H1 (cell line): ENCODE data around the gene VPS13D. TPM values are rescaled to one million over a fixed set of nuclear protein-coding genes. Genes with fewer than 3 reads are reported as not detected.
A peak's percentile ranks its signal among the peaks of the same experiment; 100 is the strongest.

Experiments
- CTCF ChIA-PET: fragments of 300-600 bp; sonication (Branson Sonifier 250); formaldehyde crosslinking; loops from one replicate; lab custom pipeline; 2021; ENCODE audit not compliant: partially characterized antibody; lab: Charles Lee
- POLR2A ChIA-PET: fragments of 300-600 bp; sonication (Branson Sonifier 250); formaldehyde crosslinking; loops from one replicate; lab custom pipeline; 2021; ENCODE audit warnings: inconsistent platforms; ENCODE audit not compliant: partially characterized antibody; lab: Charles Lee
- DNase-seq, 2 experiments: peaks; one replicate each; pipeline versions ENCODE4 v3.0.0 to v3.0.0-alpha.2; 2010 to 2022; ENCODE audit warnings: low spot score in 2 of 2, low read depth in 1 of 2, mixed read lengths in 1 of 2
- FAIRE-seq: peaks from 2 replicates; lab custom pipeline; 2011; peaks lifted over from hg19 to GRCh38; lab: Jason Lieb, UNC
- H2AFZ ChIP-seq: 2 replicates; pipeline ENCODE4 v1.8.1; 2012; ENCODE audit warnings: low read length, inconsistent platforms
- H2AK5ac ChIP-seq: 2 replicates; pipeline ENCODE4 v1.6.1; 2013; ENCODE audit warnings: low read depth, low read length
- H2BK120ac ChIP-seq: replicated peaks from 2 replicates; pipeline ENCODE3; 2013; ENCODE audit warnings: low read depth, low read length, inconsistent platforms
- H2BK12ac ChIP-seq: 2 replicates; pipeline ENCODE4 v1.6.1; 2013; ENCODE audit warnings: low read depth, low read length
- H2BK15ac ChIP-seq: 2 replicates; pipeline ENCODE4 v1.6.1; 2013; ENCODE audit warnings: low read length
- H2BK20ac ChIP-seq: 2 replicates; pipeline ENCODE4 v1.6.1; 2013; ENCODE audit warnings: low read length
- H2BK5ac ChIP-seq: 2 replicates; pipeline ENCODE4 v1.6.1; 2013; ENCODE audit warnings: low read depth, low read length
- H3K14ac ChIP-seq: 2 replicates; pipeline ENCODE4 v1.6.1; 2013; ENCODE audit warnings: inconsistent platforms; ENCODE audit not compliant: insufficient read length
- H3K18ac ChIP-seq: 2 replicates; pipeline ENCODE4 v1.6.1; 2013; ENCODE audit warnings: low read length; ENCODE audit errors: extremely low read depth
- H3K23ac ChIP-seq: 2 replicates; pipeline ENCODE4 v1.6.1; 2013; ENCODE audit warnings: inconsistent platforms; ENCODE audit not compliant: insufficient read length
- H3K23me2 ChIP-seq: 2 replicates; pipeline ENCODE4 v1.6.1; 2013; ENCODE audit warnings: low read depth, low read length
- H3K27ac ChIP-seq: 2 replicates; pipeline ENCODE4 v1.6.1; 2011; ENCODE audit warnings: low read depth, low read length, inconsistent platforms
- H3K27me3 ChIP-seq, 4 experiments: replicated peaks in 1 of 4; 1 replicate in 1 of 4; 2 replicates in 3 of 4; pipeline versions ENCODE4 v1.6.1 to v1.8.1; 2011 to 2013; ENCODE audit warnings: low read length in 3 of 4, mild to moderate bottlenecking in 3 of 4, inconsistent platforms in 2 of 4, mixed read lengths in 2 of 4, moderate library complexity in 1 of 4; ENCODE audit not compliant: control insufficient read depth in 3 of 4, insufficient read depth in 3 of 4; ENCODE audit errors: extremely low read depth in 1 of 4
- H3K36me3 ChIP-seq, 4 experiments: 2 replicates each; pipeline versions ENCODE4 v1.6.1 to v1.8.1; 2011 to 2013; ENCODE audit warnings: mild to moderate bottlenecking in 4 of 4, low read length in 3 of 4, moderate library complexity in 2 of 4, control low read depth in 1 of 4, inconsistent platforms in 1 of 4; ENCODE audit not compliant: insufficient read depth in 4 of 4, control insufficient read depth in 2 of 4
- H3K4ac ChIP-seq: replicated peaks from 2 replicates; pipeline ENCODE3; 2013; ENCODE audit warnings: low read length, low read depth, mixed read lengths, inconsistent platforms; ENCODE audit not compliant: insufficient read length
- H3K4me1 ChIP-seq, 4 experiments: replicated peaks in 1 of 4; 1 replicate in 1 of 4; 2 replicates in 3 of 4; pipeline versions ENCODE4 v1.6.1 to v1.8.1; 2011 to 2013; ENCODE audit warnings: low read length in 3 of 4, inconsistent platforms in 2 of 4, mixed read lengths in 1 of 4; ENCODE audit not compliant: insufficient read depth in 4 of 4, control insufficient read depth in 3 of 4
- H3K4me2 ChIP-seq, 2 experiments: 2 replicates each; pipeline versions ENCODE4 v1.6.1 to v1.8.1; 2011 to 2013; ENCODE audit warnings: low read depth in 2 of 2, low read length in 2 of 2, control low read depth in 1 of 2, inconsistent platforms in 1 of 2, mild to moderate bottlenecking in 1 of 2; ENCODE audit not compliant: insufficient read depth in 1 of 2
- H3K4me3 ChIP-seq, 4 experiments: fragments of 200-600, 300-600 bp in 1 of 4; sonication (generic), shearing (Covaris generic), sonication (Bioruptor Twin) in 1 of 4; 2 replicates each; pipeline versions ENCODE4 v1.5.1 to v1.8.1; 2011 to 2016; ENCODE audit warnings: low read length in 4 of 4, low read depth in 3 of 4, control low read depth in 2 of 4, inconsistent platforms in 2 of 4, mild to moderate bottlenecking in 2 of 4, mixed read lengths in 1 of 4, moderate library complexity in 1 of 4; ENCODE audit not compliant: insufficient read depth in 2 of 4; ENCODE audit errors: extremely low read depth in 1 of 4
- H3K56ac ChIP-seq: replicated peaks from 2 replicates; pipeline ENCODE3; 2013; ENCODE audit warnings: low read depth, mild to moderate bottlenecking, mixed read lengths, low read length, inconsistent platforms; ENCODE audit not compliant: insufficient read length
- H3K79me1 ChIP-seq: 2 replicates; pipeline ENCODE4 v1.6.1; 2013; ENCODE audit warnings: low read depth, low read length, control low read depth
- H3K79me2 ChIP-seq, 2 experiments: 2 replicates each; pipeline versions ENCODE4 v1.6.1 to v1.8.1; 2012 to 2013; ENCODE audit warnings: low read length in 2 of 2, mild to moderate bottlenecking in 2 of 2, inconsistent platforms in 1 of 2; ENCODE audit not compliant: insufficient read depth in 2 of 2, control insufficient read depth in 1 of 2
- H3K9ac ChIP-seq, 4 experiments: replicated peaks in 1 of 4; 1 replicate in 1 of 4; 2 replicates in 3 of 4; pipeline versions ENCODE4 v1.6.1 to v1.8.1; 2011 to 2013; ENCODE audit warnings: low read depth in 3 of 4, low read length in 3 of 4, control low read depth in 2 of 4, mild to moderate bottlenecking in 2 of 4, moderate library complexity in 2 of 4, inconsistent platforms in 1 of 4; ENCODE audit errors: extremely low read depth in 1 of 4
- H3K9me3 ChIP-seq, 2 experiments: 2 replicates each; pipeline versions ENCODE4 v1.6.1 to v1.8.1; 2012 to 2013; ENCODE audit warnings: mild to moderate bottlenecking in 2 of 2, moderate library complexity in 2 of 2, control low read depth in 1 of 2, inconsistent platforms in 1 of 2, low read depth in 1 of 2, low read length in 1 of 2, mixed read lengths in 1 of 2; ENCODE audit not compliant: insufficient read depth in 2 of 2
- H4K20me1 ChIP-seq, 2 experiments: replicated peaks in 1 of 2; 2 replicates each; pipeline versions ENCODE3 to v1.8.1; 2011 to 2013; ENCODE audit warnings: inconsistent platforms in 2 of 2, low read length in 2 of 2, mild to moderate bottlenecking in 1 of 2; ENCODE audit not compliant: insufficient read depth in 2 of 2, control insufficient read depth in 1 of 2
- H4K5ac ChIP-seq: 2 replicates; pipeline ENCODE4 v1.6.1; 2013; ENCODE audit warnings: low read length, low read depth, mixed read lengths, inconsistent platforms; ENCODE audit not compliant: insufficient read length
- H4K8ac ChIP-seq: 2 replicates; pipeline ENCODE4 v1.8.0; 2013; ENCODE audit warnings: mild to moderate bottlenecking, moderate library complexity, low read length, inconsistent platforms; ENCODE audit not compliant: insufficient read depth; ENCODE audit errors: extremely low read depth
- H4K91ac ChIP-seq: replicated peaks from 2 replicates; pipeline ENCODE3; 2013; ENCODE audit warnings: low read length, mixed read lengths, inconsistent platforms; ENCODE audit not compliant: insufficient read length
- ASH2L ChIP-seq: fragments of 200-600, 300-600 bp; sonication (generic); IDR thresholded peaks from one replicate; pipeline ENCODE4 v1.7.1; 2017; ENCODE audit warnings: low read length
- RNF2 ChIP-seq: fragments of 200-900, 300-1000 bp; sonication (generic); IDR thresholded peaks from 2 replicates; pipeline ENCODE4 v1.7.1; 2016; ENCODE audit warnings: borderline replicate concordance, low read depth, mild to moderate bottlenecking, antibody characterized with exemption, low read length; ENCODE audit not compliant: poor library complexity, severe bottlenecking; ENCODE audit errors: missing control alignments
- SRF ChIP-seq: IDR thresholded peaks from 2 replicates; pipeline ENCODE4 v1.6.1; 2011; ENCODE audit warnings: mild to moderate bottlenecking, low read depth, low read length, moderate library complexity
- SUZ12 ChIP-seq: fragments of 200-600 bp; sonication (generic); IDR thresholded peaks from 2 replicates; pipeline ENCODE4 v1.6.1; 2012; ENCODE audit warnings: mild to moderate bottlenecking, inconsistent platforms, low read length, moderate library complexity, mixed read lengths
- WGBS, 2 experiments: shearing (Covaris generic) in 1 of 2; methylation state at CpG; one replicate each; pipeline versions ENCODE4 v1.1.6 to v1.1.7; 2013 to 2015; ENCODE audit warnings: low lambda C conversion rate in 2 of 2, mixed read lengths in 2 of 2, inconsistent platforms in 1 of 2, low coverage in 1 of 2, missing lambda C conversion rate in 1 of 2; ENCODE audit not compliant: insufficient replicate concordance in 2 of 2, insufficient coverage in 1 of 2, insufficient read length in 1 of 2; ENCODE audit errors: extremely low coverage in 1 of 2, missing lambda C conversion rate in 1 of 2; 5-methylcytosine and 5-hydroxymethylcytosine counted together
- polyA plus RNA-seq, 7 experiments: library from polyadenylated mRNA; depleted of rRNA in 3 of 7; stranded (reverse) in 5 of 7; unstranded in 2 of 7; fragments of >200 nt in 5 of 7; fragments of 200-250 nt in 2 of 7; gene quantifications; 1 replicate in 5 of 7; 2 replicates in 1 of 7; 4 replicates in 1 of 7; pipeline versions ENCODE4 v1.2.1 to v1.2.3, GENCODE V29; 2011 to 2013; ENCODE audit warnings: missing spikeins in 2 of 7, mixed read lengths in 2 of 7
- total RNA-seq: library from RNA; stranded (reverse); fragmentation: NEBNext Ultra II Directional; extraction: Animal tissue kit (Norgen Biotek cat#: 25700); gene quantifications from 2 replicates; pipeline ENCODE4 v1.2.1, GENCODE V29; 2021

Gene VPS13D
- total and polyA plus RNA-seq, 2 of the 8 experiments (the other 6 are each of a cell fraction or from before 2014, with no cell fraction given): 10.9 to 31.2 TPM

- H3K4me1 ChIP-seq: peaks cover 0 to 9% (median 5%) of the 10 kb centered on the region in 4 experiments; a peak in 6 of 7 replicates
- H2BK5ac ChIP-seq: 0 out of 2 replicates have a peak overlapping the region, but pooled peaks have one; percentile 21
- TF ChIP-seq SUZ12: no peak
- no peak for TF ChIP-seq RNF2
- no peak for TF ChIP-seq ASH2L
- no peak for TF ChIP-seq SRF
- peak overlapping the region; percentile 65 for H4K8ac ChIP-seq
- no peaks in the 10 kb centered on the region for H3K79me2 ChIP-seq
- no peak overlapping the region for H3K56ac ChIP-seq
- no peaks in the 10 kb centered on the region; a peak in 1 of 7 replicates for H3K27me3 ChIP-seq
- no peaks in the 10 kb centered on the region for H3K36me3 ChIP-seq
- H3K9ac ChIP-seq: no peak overlapping the region
- H2AK5ac ChIP-seq: no peak overlapping the region
- H2BK20ac ChIP-seq: no peak overlapping the region
- no peak overlapping the region for H3K27ac ChIP-seq
- H3K14ac ChIP-seq: no peak overlapping the region
- peak overlapping the region; percentile 95; the same call in 1 of the 2 replicates for H2BK12ac ChIP-seq
- H2AFZ ChIP-seq: no peak overlapping the region
- H4K5ac ChIP-seq: no peak overlapping the region
- no peak overlapping the region for H3K4me3 ChIP-seq
- H3K23ac ChIP-seq: no peak overlapping the region
- peak overlapping the region; percentile 83 for H2BK15ac ChIP-seq
- no peak overlapping the region for H2BK120ac ChIP-seq
- ChIA-PET POLR2A (interaction anchor here (0.8 to 1.0 kb wide), 2 partner anchors 16 to 277 kb away, joined by 3 to 4 read pairs; no protein-coding TSS in a partner anchor), CTCF (interaction anchor here (1.0 to 9.7 kb wide), 11 partner anchors 10 to 570 kb away, joined by 3 to 165 read pairs (median 5); partner anchors contain the start of gene TNFRSF1B)
- H3K4me2 ChIP-seq: no peak overlapping the region
- no peak for FAIRE-seq
- H3K23me2 ChIP-seq: no peaks in the 10 kb centered on the region
- H4K20me1 ChIP-seq: no peaks in the 10 kb centered on the region
- no peak for DNase-seq
- H3K4ac ChIP-seq: peak overlapping the region; percentile 83
- no peak overlapping the region for H4K91ac ChIP-seq
- peak overlapping the region; percentile 68; the same call in 1 of the 2 replicates for H3K18ac ChIP-seq
- peaks cover 0 to 13% of the 10 kb centered on the region in 2 experiments; a peak in 1 of 4 replicates for H3K9me3 ChIP-seq
- H3K79me1 ChIP-seq: no peaks in the 10 kb centered on the region
- 67% methylated on average over 9 of the region's 13 CpGs; no CpG with 5 or more reads in 1 of the 2 experiments for WGBS, 2 experiments
Observed at GRCh38 chr1:12188657-12189327, 41.0 kb upstream of the VPS13D start.
